GM19328 (cell line): ENCODE results near the gene QARS1.

ENCODE experiments used
- ATAC-seq: cut with Tn5 transposase; IDR thresholded peaks from one replicate; pipeline ENCODE4 v1.9.1; 2021; ENCODE audit warnings: mild to moderate bottlenecking, moderate library complexity; ENCODE audit not compliant: unreplicated experiment

Gene QARS1

DNA sequence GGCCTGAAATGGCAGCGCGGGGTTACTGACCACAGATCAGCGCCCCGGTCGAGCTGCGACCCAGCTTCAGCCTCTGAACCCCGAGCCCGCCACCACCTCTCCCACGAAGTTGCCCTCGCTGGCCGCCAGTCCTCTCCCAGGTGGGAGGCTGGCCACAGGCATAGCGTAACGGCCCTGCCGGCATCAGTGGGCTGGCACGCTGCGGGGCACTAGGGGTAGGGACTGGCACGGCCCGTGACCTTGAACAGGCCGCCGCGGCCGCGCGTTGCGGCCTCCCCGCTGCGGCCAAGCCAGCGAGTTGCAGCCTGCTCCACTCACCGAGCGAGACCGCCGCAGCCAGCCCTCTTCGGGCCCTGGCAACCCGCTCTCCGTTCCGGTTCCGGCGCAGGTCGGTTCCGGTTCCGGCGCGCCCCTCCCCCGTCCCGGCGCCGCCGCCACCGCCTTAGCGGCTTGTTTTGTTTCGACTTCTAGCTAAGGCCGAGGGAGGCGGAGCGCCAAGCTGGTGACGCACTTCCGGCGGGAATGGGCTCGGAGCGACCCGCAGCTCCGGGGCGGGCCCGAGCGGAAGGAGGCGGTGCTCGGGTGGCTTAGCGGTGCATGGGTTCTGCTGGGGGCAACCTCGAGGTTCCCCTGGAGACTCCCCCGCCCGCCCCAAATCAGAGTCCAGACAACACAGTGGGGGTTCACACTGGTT, 16.0 kb upstream of the QARS1 start, which contains the start of gene USP19:
USP19 (minus strand) TSS at position 386 of the 694 bp plus-strand sequence. CDS start 1,678 bp downstream, outside the sequence.
- ATAC-seq: peak; percentile 77

DNA sequence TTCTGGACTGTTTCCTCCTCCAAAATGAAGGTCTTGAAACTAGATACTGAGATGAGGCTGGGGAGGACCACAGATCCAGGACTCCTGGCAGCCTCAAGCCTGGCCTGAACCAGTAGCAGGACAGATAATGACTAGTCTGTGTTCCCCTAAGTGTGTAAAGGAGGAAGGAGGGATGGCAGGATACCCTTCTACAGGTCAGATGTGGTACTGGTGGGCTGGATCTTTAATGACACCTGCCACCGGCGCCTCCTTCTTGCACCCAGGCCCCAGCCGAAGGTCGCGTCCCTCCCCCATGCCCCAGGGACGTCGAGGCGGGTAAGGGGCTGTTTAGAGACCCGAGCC, 15.5 kb upstream of the QARS1 start:
- no peak for ATAC-seq

DNA sequence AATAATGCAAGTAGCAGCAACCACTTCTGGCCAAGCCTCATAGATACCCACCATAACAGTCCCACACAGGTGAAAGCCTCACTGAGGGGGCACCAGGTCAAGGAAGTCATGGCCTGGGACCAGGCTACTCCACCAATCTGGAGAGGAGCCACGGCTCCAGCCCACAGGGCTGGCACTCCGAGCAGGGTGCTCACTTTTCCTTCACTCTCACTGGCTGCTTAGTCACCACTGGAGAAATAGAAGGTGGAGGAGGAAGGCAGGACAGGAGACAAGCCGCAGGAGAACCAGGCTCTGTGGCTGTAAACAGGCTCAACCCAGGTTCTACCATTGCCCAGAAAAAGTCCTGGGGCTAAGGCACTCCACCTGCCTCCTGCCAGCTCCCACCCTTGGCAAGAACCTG, 14.9 kb upstream of the QARS1 start:
- ATAC-seq: no peak

DNA sequence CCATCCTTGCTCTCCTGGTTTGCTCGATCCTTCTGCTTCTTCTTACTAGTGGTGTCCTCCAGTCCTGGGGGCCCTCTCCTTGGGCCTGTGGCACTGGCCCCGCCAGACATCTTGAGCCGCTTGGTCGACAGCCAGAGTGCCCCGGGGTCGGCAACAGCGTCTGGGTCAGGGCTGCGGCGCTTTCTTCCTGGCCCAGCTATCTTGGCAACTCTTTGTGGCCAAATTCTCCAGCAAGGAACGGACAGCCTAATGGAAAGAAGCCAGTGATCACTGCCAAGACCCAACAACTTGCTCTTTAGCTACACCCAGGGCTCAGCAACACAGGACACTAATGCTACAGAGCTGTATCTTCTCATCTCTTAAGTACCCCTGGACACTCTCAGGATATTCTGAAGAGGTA, 14.5 kb upstream of the QARS1 start:
- ATAC-seq: no peak

DNA sequence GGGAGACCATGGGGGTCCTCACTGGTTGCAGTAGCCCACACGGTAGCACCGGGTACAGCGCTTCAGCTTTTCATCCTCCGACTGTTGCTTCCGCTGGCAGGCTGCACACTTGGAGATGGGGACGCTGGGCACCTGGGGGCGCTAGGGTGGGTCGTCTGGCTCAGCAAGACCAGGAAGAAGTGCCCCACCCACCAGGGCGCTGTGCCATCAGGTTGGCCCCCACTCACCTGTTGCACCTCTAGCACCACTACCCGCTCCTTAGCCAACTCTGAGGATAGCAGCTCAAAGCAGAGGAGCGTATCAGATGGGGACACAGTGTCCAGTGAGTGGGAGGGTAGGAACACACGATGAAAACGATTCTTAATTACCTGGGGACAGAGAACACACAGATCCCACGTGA, 7.7 kb upstream of the QARS1 start:
- no peak for ATAC-seq

DNA sequence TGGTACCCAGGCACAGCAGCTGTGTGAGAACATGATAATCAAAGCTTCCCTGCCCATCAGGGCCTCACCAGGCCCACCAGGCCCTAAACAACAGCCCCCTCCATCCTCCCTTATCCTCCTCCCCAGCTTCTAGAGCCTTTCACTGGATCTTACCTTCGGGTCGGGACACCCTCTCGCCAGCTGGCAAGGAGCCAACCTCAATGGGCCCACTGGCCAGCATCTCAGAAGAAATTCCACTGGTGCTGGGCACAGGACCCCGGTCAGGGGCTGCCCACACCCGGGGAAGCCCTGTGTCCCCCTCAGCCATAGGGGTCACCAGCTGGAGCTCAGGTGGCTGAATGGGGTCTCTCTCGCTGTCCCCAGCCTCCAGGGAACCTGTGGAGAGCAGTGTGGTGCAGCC, 6.8 kb upstream of the QARS1 start:
- ATAC-seq: no peak

DNA sequence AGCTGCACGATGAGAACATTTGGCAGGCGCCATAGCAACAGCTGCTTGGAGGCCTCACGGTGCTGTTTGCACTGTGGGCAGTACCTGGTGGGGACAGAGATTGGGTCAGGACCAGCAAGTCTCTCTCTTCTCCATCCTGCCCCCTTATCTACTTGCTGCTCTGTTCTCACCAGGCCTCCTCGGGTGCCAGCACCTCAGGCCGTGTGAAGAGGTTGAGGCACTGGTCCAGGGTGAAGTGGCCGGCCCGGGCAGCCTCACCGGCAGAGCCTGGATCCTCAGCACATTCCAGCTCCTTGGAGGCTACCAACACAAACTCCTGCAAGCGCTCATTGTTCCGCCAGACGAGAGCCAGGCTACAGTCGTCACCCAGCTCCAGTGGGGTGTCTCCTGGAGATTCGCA, 6.2 kb upstream of the QARS1 start:
- ATAC-seq: no peak

DNA sequence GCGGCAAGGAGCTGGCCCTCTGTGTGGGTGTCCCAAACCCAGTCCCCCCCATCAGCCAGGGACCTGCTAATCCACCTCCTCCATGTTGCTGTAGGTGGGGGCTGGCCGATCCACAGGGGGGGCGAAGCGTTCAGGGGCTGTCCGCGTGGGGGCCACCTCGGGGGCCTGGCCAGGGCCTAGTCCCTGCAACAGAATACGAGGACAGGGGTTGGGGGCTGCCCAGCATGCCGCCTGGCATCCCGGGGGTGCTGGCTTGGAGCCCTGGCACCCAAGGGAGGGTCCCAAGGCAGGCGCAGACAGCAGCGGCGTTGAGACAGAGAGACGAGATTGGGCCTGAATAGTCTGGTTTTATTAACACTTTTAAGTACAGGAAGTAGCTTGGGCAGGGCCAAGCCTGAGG, 3.8 kb upstream of the QARS1 start:
- no peak for ATAC-seq

DNA sequence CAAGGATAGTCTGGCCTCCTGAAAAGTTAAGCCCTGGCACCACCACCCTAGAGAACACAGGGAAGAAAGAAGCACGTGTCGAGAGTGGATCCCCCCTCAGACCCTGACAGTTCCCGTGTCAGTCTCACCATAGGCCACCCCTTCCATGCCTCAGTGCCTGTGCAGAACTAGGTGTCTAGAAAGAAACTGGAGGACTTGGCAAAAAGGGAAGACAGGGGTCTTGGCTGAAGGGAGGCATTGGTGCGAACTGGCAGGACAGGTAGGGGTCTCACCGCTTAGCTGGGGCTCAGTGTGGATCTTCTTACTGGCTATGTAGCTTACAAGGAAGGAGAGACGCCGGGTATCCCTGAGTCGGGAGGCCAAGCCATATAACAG, 518 bp downstream of the QARS1 start:
- no peak for ATAC-seq

DNA sequence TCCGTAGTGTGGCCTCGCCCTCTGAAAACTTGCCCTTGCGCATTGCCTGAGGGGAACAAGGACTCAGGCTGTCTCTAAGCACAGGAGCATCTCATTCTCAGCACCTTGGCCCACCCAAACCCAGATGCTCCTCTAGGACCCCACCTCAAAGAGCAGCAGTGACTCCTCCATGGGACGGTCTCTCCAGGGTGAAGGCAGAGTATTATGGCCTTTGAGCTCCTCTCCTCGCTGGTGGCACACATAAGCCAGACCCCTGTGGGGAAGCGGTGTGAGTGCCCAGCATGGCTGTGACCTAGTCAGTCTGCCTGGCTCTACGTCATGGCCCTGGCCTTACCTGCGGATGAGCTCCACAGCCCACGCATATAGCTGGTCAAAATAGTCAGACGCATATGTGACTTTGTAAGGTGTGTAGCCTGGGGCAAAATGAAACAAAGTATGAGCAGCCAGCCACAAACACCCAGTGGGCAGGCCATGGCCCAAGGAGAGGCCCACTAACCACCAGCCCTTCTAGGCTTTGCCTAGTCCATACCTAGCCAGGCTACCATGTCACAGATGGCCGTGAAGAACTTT, 4.4 kb downstream of the QARS1 start:
- ATAC-seq: no peak

DNA sequence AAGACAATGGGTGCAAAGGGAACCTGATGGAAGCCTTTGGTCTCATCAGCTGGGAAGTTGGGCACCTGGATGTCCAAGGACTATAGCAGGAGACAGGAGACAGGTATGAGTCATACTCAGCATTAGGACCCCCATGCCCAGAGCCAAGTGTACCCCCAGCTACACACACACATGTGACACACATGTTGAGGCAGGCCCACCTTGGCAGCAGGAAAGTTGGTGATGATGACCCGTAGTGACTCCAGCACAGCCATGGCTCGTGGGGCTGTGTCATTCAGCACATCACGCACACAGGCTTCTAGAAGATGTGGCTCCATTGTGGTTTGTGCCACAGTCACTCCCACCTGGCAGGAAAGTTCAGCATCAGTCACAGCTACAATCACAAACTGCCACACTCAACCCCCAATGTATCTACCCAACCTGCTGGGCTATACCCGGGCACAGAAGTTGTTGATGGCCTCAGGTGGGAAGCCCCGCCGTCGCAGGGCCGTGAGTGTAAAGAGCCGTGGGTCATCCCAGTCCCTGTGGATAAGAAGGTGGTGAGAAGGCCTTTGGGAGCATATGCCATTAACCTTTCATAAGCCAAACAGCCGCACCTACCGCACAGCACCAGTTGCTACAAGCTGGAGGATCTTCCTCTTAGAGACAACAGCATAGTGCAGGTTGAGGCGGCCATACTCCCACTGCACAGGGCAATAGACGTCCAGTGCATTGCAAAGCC, 5.5 kb downstream of the QARS1 start:
- no peak for ATAC-seq

DNA sequence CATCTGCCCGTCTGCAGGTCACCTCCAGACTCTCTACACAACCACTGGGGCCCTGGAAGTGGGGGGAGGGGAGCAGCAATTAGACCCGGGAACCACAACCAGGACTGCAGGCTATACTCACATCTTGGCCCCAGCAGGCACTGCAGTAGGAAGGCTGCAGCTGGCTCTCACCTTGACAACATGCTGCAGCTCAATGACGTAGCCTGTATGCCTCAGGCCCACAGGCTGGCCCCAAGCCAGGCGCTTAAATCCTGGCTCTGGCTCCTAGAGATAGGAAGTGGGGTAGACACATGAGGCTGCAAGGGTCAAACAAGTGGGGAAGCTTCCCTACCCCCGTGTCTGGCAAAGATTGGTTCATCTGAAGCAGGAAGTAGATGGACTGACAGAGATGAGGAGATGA, 6.1 kb downstream of the QARS1 start:
- no peak for ATAC-seq

DNA sequence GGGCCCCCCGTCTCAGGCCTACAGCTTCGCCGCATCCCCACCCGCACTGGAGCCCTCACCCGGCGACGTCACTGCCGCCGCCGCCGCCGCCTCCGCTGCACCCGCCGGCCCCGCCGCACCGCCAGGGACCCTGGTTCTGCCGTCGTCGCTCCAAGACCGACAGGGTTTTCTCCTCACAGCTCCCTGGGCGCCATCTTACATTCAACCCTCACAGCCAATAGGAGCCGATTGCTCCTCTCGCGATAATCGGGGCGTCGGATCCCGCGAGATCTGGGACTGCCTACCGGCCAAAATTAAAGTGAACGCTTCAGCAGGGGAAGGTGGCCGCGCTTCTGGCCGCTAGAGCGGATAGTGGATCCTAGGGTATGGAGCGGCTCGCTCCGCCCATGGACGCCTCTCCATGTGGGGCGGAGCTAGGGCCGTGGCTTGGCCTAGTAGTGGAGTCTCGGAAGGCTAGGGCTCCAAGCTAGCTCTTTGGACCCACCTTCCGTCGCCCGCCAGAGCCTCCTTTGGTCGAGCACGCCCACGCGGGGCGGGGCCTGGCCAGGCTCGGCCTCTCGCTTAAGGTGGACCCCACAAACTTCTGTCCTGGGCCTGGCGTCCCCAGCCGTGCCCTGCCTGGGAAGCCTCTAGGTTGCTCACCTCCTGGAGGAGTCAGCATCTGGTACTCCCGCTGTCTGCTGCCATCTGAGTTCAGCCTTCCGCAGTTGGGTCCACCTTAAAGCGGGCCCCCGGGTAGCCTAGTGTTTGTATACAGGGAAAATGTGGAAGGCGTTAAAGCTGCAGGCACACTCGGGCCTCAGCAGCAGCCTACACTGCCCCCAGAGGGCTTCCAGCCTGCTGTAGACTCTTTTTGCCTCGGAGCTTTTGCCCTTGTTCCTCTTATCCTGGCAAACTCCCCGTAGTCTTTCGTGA, 10.4 kb downstream of the QARS1 start, which contains the start of gene QRICH1:
QRICH1 (minus strand) TSS at position 219 of the 915 bp plus-strand sequence. CDS start 17,054 bp downstream, outside the sequence.
- ATAC-seq: peak; percentile 73

DNA sequence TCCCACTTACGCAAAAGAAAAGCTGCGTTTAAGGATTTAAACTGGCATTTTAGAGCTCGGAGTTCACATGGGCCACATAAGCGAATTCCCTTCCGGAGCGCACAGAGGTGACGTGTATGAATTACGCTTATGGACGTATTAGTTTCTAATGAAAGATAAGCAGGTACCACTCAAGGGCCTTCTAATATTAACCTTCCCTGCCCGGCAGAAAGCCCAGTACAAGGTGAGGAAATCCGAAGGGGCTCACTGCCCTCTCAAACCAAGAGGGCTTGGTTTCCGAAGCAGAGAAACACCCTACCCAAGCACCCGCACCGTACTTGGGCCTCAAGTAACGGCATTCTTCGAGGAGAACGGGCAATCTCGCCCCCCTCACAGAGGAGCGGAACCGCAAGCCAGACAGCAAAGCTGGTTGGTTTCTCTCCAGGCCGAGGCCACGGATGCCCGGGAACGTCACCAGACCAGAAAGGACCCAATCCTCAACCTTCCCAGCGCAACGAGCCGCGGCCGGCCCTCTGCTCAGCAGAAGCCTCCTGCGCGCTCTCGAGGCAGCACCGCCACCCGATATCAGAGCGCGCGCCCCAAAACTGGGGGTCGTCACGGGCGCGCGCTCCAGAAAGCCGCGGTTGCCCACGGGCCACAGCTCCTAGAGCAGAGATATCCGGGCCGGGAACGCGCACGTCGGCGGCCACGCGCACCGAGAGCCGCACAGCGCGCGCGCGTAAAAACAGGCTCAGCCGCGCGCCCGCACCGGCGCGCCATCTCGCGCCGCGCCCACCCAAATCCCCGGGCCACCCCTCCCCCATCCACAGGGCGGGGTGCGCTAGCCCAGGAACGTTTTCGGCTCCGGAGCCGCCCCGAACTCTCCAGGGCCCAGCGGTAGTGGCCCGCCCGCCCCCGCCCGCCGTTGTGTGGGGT, 11.4 kb downstream of the QARS1 start:
- peak; percentile 42 for ATAC-seq

DNA sequence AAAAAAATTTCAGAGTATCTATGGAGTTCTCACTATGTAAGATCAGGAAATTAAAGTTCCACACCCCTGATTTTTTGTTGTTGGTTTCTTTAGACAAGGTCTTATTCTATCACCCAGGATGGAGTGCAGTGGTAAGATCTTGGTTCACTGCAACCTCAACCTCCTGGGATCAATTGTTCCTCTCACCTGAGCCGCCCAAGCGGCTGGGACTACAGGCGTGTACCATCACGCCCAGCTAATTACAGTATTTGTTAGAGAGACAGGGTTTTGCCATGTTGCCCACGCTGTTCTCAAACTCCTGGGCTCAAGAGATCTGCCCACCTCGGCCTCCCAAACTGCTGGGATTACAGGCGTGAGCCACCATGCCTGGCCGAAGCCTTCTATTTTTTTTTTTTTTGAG, 23.1 kb downstream of the QARS1 start:
- no peak for ATAC-seq

DNA sequence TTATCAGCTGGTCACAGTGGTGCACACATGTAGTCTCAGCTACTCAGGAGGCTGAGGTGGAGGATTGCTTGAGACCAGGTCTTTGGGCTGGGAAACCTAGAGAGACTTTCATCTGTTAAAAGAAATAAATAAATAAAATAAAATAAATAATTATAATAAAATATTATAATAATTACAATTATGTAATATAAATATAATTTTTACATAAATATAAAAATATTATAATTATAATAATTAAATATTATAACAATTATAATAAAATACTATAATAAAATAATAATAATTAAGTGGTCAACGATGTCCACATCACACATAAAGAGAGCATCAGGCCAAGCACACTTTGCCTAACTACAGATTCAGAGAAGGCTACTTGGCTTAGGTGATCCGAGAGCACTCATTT, 25.3 kb downstream of the QARS1 start:
- ATAC-seq: no peak

DNA sequence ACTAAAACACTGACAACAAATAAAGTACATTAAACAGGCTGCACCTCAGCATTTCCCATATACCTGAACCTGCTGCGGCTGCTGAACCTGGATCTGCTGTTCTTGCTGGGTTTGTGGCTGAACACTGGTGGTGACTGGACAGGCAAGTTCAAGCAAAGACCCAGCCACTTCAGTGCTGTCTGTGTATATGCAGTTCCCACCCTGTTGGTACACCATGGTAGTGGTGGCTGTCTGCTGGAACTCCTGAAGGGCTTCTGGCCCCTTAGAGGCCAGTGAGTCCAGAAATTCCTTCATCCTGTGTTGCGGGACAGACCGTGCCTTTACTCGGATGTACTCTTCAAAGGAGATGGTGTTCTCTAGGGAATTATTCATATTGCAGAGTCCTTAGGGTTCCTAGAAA, 27.9 kb downstream of the QARS1 start:
- ATAC-seq: no peak

DNA sequence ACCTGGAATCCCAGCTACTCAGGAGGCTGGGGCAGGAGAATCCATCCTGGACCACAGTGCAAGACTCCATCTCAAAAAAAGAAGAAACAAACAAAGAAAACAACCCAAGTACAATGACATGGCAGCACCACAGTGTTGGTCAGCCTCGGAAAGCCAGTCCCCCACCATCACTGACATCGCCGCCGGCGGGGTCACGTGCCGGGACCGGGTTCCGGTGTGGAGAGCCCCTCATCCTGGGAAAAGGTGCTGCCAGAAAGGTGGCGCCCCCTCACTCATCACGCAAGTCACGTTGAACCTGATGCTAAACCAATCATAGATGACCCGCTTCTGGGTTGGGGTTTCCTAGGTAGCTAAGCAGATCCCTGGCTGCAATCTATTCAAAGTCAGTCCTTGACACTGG, 28.4 kb downstream of the QARS1 start:
- no peak for ATAC-seq

DNA sequence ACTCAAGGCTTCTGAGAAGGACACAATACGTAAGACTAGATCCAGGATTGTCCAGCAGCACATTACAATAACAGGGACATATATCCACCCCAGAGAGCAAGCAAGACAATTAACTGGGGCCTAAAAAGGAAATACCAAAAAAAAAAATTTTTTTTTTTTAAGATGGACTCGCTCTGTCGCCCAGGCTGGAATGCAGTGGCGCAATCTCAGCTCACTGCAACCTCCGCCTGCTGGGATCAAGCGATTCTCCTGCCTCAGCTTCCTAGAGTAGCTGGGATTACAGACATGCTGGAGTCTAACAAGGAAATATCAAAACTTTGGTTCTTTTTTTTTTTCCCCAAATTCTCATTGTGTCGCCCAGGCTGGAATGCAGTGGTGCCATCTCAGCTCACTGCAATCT, 46.5 kb downstream of the QARS1 start:
- no peak for ATAC-seq

DNA sequence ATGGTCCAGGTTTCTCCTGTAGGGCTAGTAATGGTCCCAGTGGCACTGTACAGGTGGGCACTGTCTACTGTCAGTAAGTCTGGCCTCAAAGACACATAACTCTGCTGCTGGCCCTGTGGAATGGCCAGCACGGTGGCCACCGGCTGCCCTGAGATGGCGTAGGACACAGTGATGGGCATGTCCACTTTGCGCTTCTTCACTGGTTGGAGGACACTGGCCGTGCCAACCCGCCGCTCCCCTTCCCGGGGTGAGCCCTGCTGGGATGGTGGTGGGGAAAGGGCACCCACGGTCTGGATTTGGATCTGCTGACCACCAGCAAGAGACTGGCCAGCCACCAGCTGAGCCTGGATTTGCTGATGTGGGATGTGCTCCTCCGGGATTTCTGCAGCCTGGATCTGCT, 47.3 kb downstream of the QARS1 start:
- no peak for ATAC-seq
